SIG-M5 treated with dmso at 0.1 percent for 504 hours (cell line): Measurements from ENCODE around the gene L2HGDH.

Experiments
- DNase-seq: peaks from one replicate; lab custom pipeline; 2025; ENCODE audit not compliant: unreplicated experiment; lab: John Stamatoyannopoulos, UW

The L2HGDH gene

GRCh38 chr14:50299585-50299984 lies 12.4 kb downstream of the L2HGDH start:
- DNase-seq = no peak

- DNase-seq = no peak
Measured at GRCh38 chr14:50290306-50290705, 21.7 kb downstream of the L2HGDH start.

GRCh38 chr14:50288146-50288545 lies 23.9 kb downstream of the L2HGDH start:
- DNase-seq = no peak

GRCh38 chr14:50285861-50286260 lies 26.2 kb downstream of the L2HGDH start:
- DNase-seq = no peak

GRCh38 chr14:50272498-50272897 lies 39.5 kb downstream of the L2HGDH start:
- DNase-seq = no peak

GRCh38 chr14:50270932-50271331 lies 41.1 kb downstream of the L2HGDH start:
- DNase-seq = no peak

- no peak for DNase-seq
Measured at GRCh38 chr14:50265029-50265428, 47.0 kb downstream of the L2HGDH start.

- DNase-seq = no peak
Measured at GRCh38 chr14:50263321-50263720, 48.7 kb downstream of the L2HGDH start.

- DNase-seq = no peak
Measured at GRCh38 chr14:50262865-50263264, 49.2 kb downstream of the L2HGDH start.

- DNase-seq = peak; percentile 50
Measured at GRCh38 chr14:50260511-50260910, 51.5 kb downstream of the L2HGDH start.

GRCh38 chr14:50260072-50260471 lies 52.0 kb downstream of the L2HGDH start:
- no peak for DNase-seq

- DNase-seq = no peak
Measured at GRCh38 chr14:50257732-50258131, 54.3 kb downstream of the L2HGDH start.

GRCh38 chr14:50254248-50254647 lies 57.8 kb downstream of the L2HGDH start:
- DNase-seq = no peak

GRCh38 chr14:50249136-50249775 lies 62.8 kb downstream of the L2HGDH start:
- no peak for DNase-seq

- no peak for DNase-seq
Measured at GRCh38 chr14:50247245-50247644, 64.8 kb downstream of the L2HGDH start.

- DNase-seq = no peak
Measured at GRCh38 chr14:50242566-50243310, 69.3 kb downstream of the L2HGDH start.

- no peak for DNase-seq
Measured at GRCh38 chr14:50242096-50242495, 69.9 kb downstream of the L2HGDH start.

GRCh38 chr14:50237427-50237826 lies 74.6 kb downstream of the L2HGDH start:
- peak; percentile 85 for DNase-seq

- DNase-seq = no peak
Measured at GRCh38 chr14:50233951-50234250, 78.1 kb downstream of the L2HGDH start.

- DNase-seq = no peak
Measured at GRCh38 chr14:50233166-50233950, 78.7 kb downstream of the L2HGDH start.

GRCh38 chr14:50232276-50232642 lies 79.8 kb downstream of the L2HGDH start:
- no peak for DNase-seq
